LNCaP clone FGC (cell line): Measurements from ENCODE around the gene RFC2.

ENCODE experiments used
- DNase-seq: peaks from one replicate; pipeline ENCODE4 v3.0.0-alpha.2; 2011; ENCODE audit warnings: low read depth
- H3K4me3 ChIP-seq: 2 replicates; pipeline ENCODE4 v1.5.1; 2011; ENCODE audit warnings: mild to moderate bottlenecking, low read depth, low read length, control low read depth
- CTCF ChIP-seq: IDR thresholded peaks from 2 replicates; pipeline ENCODE4 v1.5.1; 2012; ENCODE audit warnings: mild to moderate bottlenecking; ENCODE audit not compliant: control insufficient read depth, insufficient read depth; ENCODE audit errors: extremely low read depth

RFC2 gene

GRCh38 chr7:74193913-74194312 is 60.3 kb downstream of the RFC2 start:
- TF ChIP-seq CTCF: no peak

GRCh38 chr7:74193054-74193453 is 61.1 kb downstream of the RFC2 start:
- H3K4me3 ChIP-seq: no peak overlapping the region
- no peak for DNase-seq
- no peak for TF ChIP-seq CTCF

More at GRCh38 chr7:74193913-74194312, 60.3 kb downstream of the RFC2 start:
- no peak for DNase-seq
- H3K4me3 ChIP-seq: no peak overlapping the region

GRCh38 chr7:74191231-74191630 is 63.0 kb downstream of the RFC2 start:
- TF ChIP-seq CTCF: no peak
- H3K4me3 ChIP-seq: no peak overlapping the region
- no peak for DNase-seq

- no peak for DNase-seq
- no peak for TF ChIP-seq CTCF
- no peak overlapping the region for H3K4me3 ChIP-seq
Measured at GRCh38 chr7:74190259-74190658, 63.9 kb downstream of the RFC2 start.

GRCh38 chr7:74187915-74188675 is 66.1 kb downstream of the RFC2 start:
- TF ChIP-seq CTCF: no peak
- no peak for DNase-seq
- H3K4me3 ChIP-seq: no peak overlapping the region

GRCh38 chr7:74185636-74186035 is 68.6 kb downstream of the RFC2 start:
- no peak overlapping the region for H3K4me3 ChIP-seq
- no peak for DNase-seq

More at GRCh38 chr7:74185636-74186035, 68.6 kb downstream of the RFC2 start:
- TF ChIP-seq CTCF: no peak
